Stimulated activated CD4-positive, alpha-beta T cell treated with anti-CD3 and anti-CD28 coated beads, Interleukin-2, amount 100 ng/mL, for 24 hours (primary cell): ENCODE data around the gene AQP12A.
"Not testable (repeated sequence)": the region's sequence is repeated elsewhere in the genome, so short reads cannot be mapped to it uniquely, and the experiment has no call there.

Source experiments
- DNase-seq, 2 donors: peaks; one replicate each; pipeline ENCODE4 v3.0.0-alpha.2; 2020

The AQP12A gene

GRCh38 chr2:240691631-240692420, at the start of gene AQP12A:
Gene AQP12A, plus strand, starts transcription at chr2:240691866. Its CDS starts 48 bp downstream, at chr2:240691914.
- DNase-seq: not testable (repeated sequence)

GRCh38 chr2:240642061-240642805, 49.4 kb upstream of the AQP12A start:
- no peak for DNase-seq

- peak in 1 of 2 donors; percentile 8 for DNase-seq
Measured at GRCh38 chr2:240642806-240643092, 48.9 kb upstream of the AQP12A start.

GRCh38 chr2:240643093-240643810, 48.4 kb upstream of the AQP12A start:
- DNase-seq: peak in 1 of 2 donors; percentile 13

GRCh38 chr2:240643811-240644150, 47.9 kb upstream of the AQP12A start:
- no peak for DNase-seq

- DNase-seq: peak in 1 of 2 donors; percentile 14
Measured at GRCh38 chr2:240644171-240644651, 47.5 kb upstream of the AQP12A start.

- DNase-seq: no peak
Measured at GRCh38 chr2:240644859-240645301, 46.8 kb upstream of the AQP12A start.

- DNase-seq: no peak
Measured at GRCh38 chr2:240645346-240645745, 46.3 kb upstream of the AQP12A start.

- DNase-seq: no peak
Measured at GRCh38 chr2:240645801-240646175, 45.9 kb upstream of the AQP12A start.

- DNase-seq: no peak
Measured at GRCh38 chr2:240646176-240646899, 45.3 kb upstream of the AQP12A start.

GRCh38 chr2:240646900-240647502, 44.7 kb upstream of the AQP12A start:
- DNase-seq: no peak

- no peak for DNase-seq
Measured at GRCh38 chr2:240647503-240648154, 44.0 kb upstream of the AQP12A start.

- DNase-seq: no peak
Measured at GRCh38 chr2:240648155-240648649, 43.5 kb upstream of the AQP12A start.

- no peak for DNase-seq
Measured at GRCh38 chr2:240648650-240649275, 42.9 kb upstream of the AQP12A start.

GRCh38 chr2:240649331-240649730, 42.3 kb upstream of the AQP12A start:
- DNase-seq: no peak

GRCh38 chr2:240650254-240650965, 41.3 kb upstream of the AQP12A start:
- DNase-seq: no peak

GRCh38 chr2:240651185-240651584, 40.5 kb upstream of the AQP12A start:
- DNase-seq: no peak

GRCh38 chr2:240655931-240656886, 35.5 kb upstream of the AQP12A start:
- no peak for DNase-seq

GRCh38 chr2:240659883-240660282, 31.8 kb upstream of the AQP12A start:
- not testable (repeated sequence) for DNase-seq
